ENCODE data around the gene CD28. TPM values are rescaled to one million over a fixed set of nuclear protein-coding genes. Genes with fewer than 3 reads are reported as not detected.
"Not testable (repeated sequence)": the region's sequence is repeated elsewhere in the genome, so short reads cannot be mapped to it uniquely, and the experiment has no call there.

Gene CD28
- total and polyA plus RNA-seq, 2 experiments from 2014 or later: 0.11 TPM

- H3K9me2 ChIP-seq (ENCODE audit: insufficient read depth): no peaks in the 10 kb centered on the region
- H3K4me1 ChIP-seq (ENCODE audit: insufficient read depth): peaks cover 11% of the 10 kb centered on the region
- in situ Hi-C loops (cut with MboI): no loop called here
- DNase-seq: no peak
- H2AFZ ChIP-seq: no peak overlapping the region
- no peaks in the 10 kb centered on the region for H3K27me3 ChIP-seq (replicated peaks; ENCODE audit: insufficient read depth)
- no peak overlapping the region for H3K27ac ChIP-seq
- whole genome bisulfite sequencing, 2 experiments (ENCODE audit: low coverage in 1 of 2, low lambda C conversion rate in 2 of 2, missing lambda C conversion rate in 2 of 2): 59 to 63% methylated on average over 5 of the region's 5 CpGs
- no peaks in the 10 kb centered on the region for H3K79me2 ChIP-seq (ENCODE audit: insufficient read depth)
- H3K36me3 ChIP-seq (ENCODE audit: low read depth): no peaks in the 10 kb centered on the region
- H3F3A ChIP-seq (ENCODE audit: insufficient read depth): peaks cover 11% of the 10 kb centered on the region
- H3K4me3 ChIP-seq: no peak overlapping the region
- no peaks in the 10 kb centered on the region for H3K9me3 ChIP-seq (ENCODE audit: low read depth)
- no peak overlapping the region for H3K4me2 ChIP-seq (ENCODE audit: unreplicated experiment)
- H4K20me1 ChIP-seq (ENCODE audit: insufficient read depth): no peaks in the 10 kb centered on the region
- TF ChIP-seq EZH2phosphoT487 (IDR thresholded peaks at IDR 0.05; ENCODE audit: insufficient read depth, low read depth) (no peak), EZH2 (IDR thresholded peaks at IDR 0.05; ENCODE audit: insufficient read depth, poor library complexity, severe bottlenecking) (no peak)
- H3K9ac ChIP-seq: no peak overlapping the region
Measured at GRCh38 chr2:203777030-203777429, 70.6 kb downstream of the CD28 start.

DNA sequence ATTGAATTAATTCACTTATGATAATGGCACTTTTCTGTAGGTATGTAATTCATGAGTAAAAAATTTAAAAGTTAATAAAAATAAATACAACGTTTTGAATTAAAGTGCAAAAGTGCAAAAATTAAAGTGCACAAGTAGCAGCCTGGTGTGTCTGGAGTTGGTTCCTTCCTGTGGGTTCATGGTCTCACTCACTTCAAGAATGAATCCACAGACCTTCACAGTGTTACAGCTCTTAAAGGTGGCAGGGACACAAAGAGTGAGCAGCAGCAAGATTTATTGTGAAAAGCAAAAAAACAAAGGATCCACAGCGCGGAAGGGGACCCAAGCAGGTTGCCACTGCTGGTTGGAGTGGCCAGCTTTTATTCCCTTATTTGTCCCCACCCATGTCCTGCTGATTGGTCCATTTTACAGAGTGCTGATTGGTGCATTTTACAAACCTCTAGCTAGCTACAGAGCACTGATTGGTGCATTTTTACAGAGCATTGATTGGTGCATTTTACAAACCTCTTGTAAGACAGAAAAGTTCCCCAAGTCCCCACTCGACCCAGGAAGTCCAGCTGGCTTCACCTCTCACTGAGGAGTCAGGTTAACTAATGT is 73.1 kb downstream of the CD28 start:
- H3K9ac ChIP-seq; H3K9me2 ChIP-seq (ENCODE audit: insufficient read depth); DNase-seq; H4K20me1 ChIP-seq (ENCODE audit: insufficient read depth); H3K9me3 ChIP-seq (ENCODE audit: low read depth); H3K79me2 ChIP-seq (ENCODE audit: insufficient read depth); H3K4me3 ChIP-seq; in situ Hi-C loops (cut with MboI); H3K27ac ChIP-seq; H3K27me3 ChIP-seq (replicated peaks; ENCODE audit: insufficient read depth); H3K4me2 ChIP-seq (ENCODE audit: unreplicated experiment); H2AFZ ChIP-seq; H3K36me3 ChIP-seq (ENCODE audit: low read depth): not testable (repeated sequence)
- peaks cover 34% of the 10 kb centered on the region for H3K4me1 ChIP-seq (ENCODE audit: insufficient read depth)
- 73% methylated on average over 4 of the region's 4 CpGs for WGBS, 2 experiments (ENCODE audit: low coverage in 1 of 2, low lambda C conversion rate in 2 of 2, missing lambda C conversion rate in 2 of 2)
- peaks cover 29% of the 10 kb centered on the region for H3F3A ChIP-seq (ENCODE audit: insufficient read depth)

- Histone ChIP-seq H3K9me3 (ENCODE audit: low read depth) (no peaks in the 10 kb centered on the region), H2AFZ (no peak overlapping the region), H3K4me2 (ENCODE audit: unreplicated experiment) (no peak overlapping the region), H3K4me1 (ENCODE audit: insufficient read depth) (peaks cover 37% of the 10 kb centered on the region), H3K79me2 (ENCODE audit: insufficient read depth) (no peaks in the 10 kb centered on the region), H3K36me3 (ENCODE audit: low read depth) (no peaks in the 10 kb centered on the region), H3F3A (ENCODE audit: insufficient read depth) (peaks cover 29% of the 10 kb centered on the region), H3K27ac (no peak overlapping the region), H3K9me2 (ENCODE audit: insufficient read depth) (no peaks in the 10 kb centered on the region), H3K4me3 (no peak overlapping the region), H3K9ac (no peak overlapping the region), H3K27me3 (replicated peaks; ENCODE audit: insufficient read depth) (no peaks in the 10 kb centered on the region), H4K20me1 (ENCODE audit: insufficient read depth) (no peaks in the 10 kb centered on the region)
- in situ Hi-C loops (cut with MboI): no loop called here
- DNase-seq: no peak
- no peak for TF ChIP-seq EZH2 (IDR thresholded peaks at IDR 0.05; ENCODE audit: insufficient read depth, poor library complexity, severe bottlenecking)
- no peak for TF ChIP-seq EZH2phosphoT487 (IDR thresholded peaks at IDR 0.05; ENCODE audit: insufficient read depth, low read depth)
Measured at GRCh38 chr2:203780231-203780630, 73.8 kb downstream of the CD28 start.

- no peaks in the 10 kb centered on the region for H3K36me3 ChIP-seq (ENCODE audit: low read depth)
- H3K9me2 ChIP-seq (ENCODE audit: insufficient read depth): no peaks in the 10 kb centered on the region
- H3K79me2 ChIP-seq (ENCODE audit: insufficient read depth): no peaks in the 10 kb centered on the region
- no peaks in the 10 kb centered on the region for H3K9me3 ChIP-seq (ENCODE audit: low read depth)
- no peaks in the 10 kb centered on the region for H3K27me3 ChIP-seq (replicated peaks; ENCODE audit: insufficient read depth)
- H3F3A ChIP-seq (ENCODE audit: insufficient read depth): peaks cover 32% of the 10 kb centered on the region
- TF ChIP-seq EZH2 (IDR thresholded peaks at IDR 0.05; ENCODE audit: insufficient read depth, poor library complexity, severe bottlenecking) (no peak), EZH2phosphoT487 (IDR thresholded peaks at IDR 0.05; ENCODE audit: insufficient read depth, low read depth) (no peak)
- peak overlapping the region; percentile 79 for H3K9ac ChIP-seq
- in situ Hi-C loops (cut with MboI): no loop called here
- WGBS, 2 experiments (ENCODE audit: low coverage in 1 of 2, low lambda C conversion rate in 2 of 2, missing lambda C conversion rate in 2 of 2): 82 to 88% methylated on average over 2 of the region's 2 CpGs
- H3K4me1 ChIP-seq (ENCODE audit: insufficient read depth): peaks cover 41% of the 10 kb centered on the region
- peak overlapping the region; percentile 97 for H3K27ac ChIP-seq
- peak overlapping the region; percentile 44 for H3K4me2 ChIP-seq (ENCODE audit: unreplicated experiment)
- H4K20me1 ChIP-seq (ENCODE audit: insufficient read depth): no peaks in the 10 kb centered on the region
- DNase-seq: no peak
- H3K4me3 ChIP-seq: no peak overlapping the region
- 0 out of 2 replicates have a peak overlapping the region, but pooled peaks have one; percentile 6 for H2AFZ ChIP-seq
Measured at GRCh38 chr2:203781151-203781550, 74.7 kb downstream of the CD28 start.

All from GM23248 (cell line).